ENCODE measurements around the gene DDX4. TPM values are rescaled to one million over a fixed set of nuclear protein-coding genes. Genes with fewer than 3 reads are reported as not detected.

DDX4 gene
- total and polyA plus RNA-seq, 9 of the 15 experiments (the other 6 are each of a cell fraction or from before 2014, with no cell fraction given) = not detected

DNA sequence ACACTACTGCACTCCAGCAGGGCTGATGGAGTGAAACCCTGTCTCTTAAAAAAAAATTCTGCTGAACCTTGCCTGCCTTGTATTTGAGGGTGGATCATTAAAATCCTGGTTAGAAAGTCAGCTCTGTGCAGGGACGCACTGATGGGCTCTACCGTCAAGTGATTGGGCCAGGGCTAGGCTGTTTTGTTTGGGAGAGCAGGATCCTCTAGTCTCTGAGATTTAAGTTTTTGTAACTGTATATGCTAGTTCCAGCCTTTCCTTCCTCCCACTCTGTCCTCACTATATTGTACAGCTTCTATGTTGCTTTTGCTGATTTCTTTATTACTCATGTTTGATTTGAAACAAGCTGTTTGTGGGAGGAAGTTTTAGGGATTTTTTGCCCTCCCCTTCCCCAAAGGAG is 11.5 kb downstream of the DDX4 start:
- H3K9ac ChIP-seq (ENCODE audit: insufficient read depth in 1 of 2, low read depth in 2 of 2, low read length in 2 of 2) = no peak overlapping the region
- DNase-seq (ENCODE audit: extremely low read depth in 1 of 4, low spot score in 3 of 4) (no peak), ATAC-seq (no peak), FAIRE-seq (no peak)
- H3K4me2 ChIP-seq (ENCODE audit: insufficient read depth, low read length) = no peak overlapping the region
- intact Hi-C loops (cut with micrococcal nuclease) = no loop called here
- H3K4me3 ChIP-seq = no peak overlapping the region
- no peaks in the 10 kb centered on the region for H3K9me1 ChIP-seq (ENCODE audit: control insufficient read depth, insufficient read depth, low read length)
- no peaks in the 10 kb centered on the region for H3K79me2 ChIP-seq (ENCODE audit: control insufficient read depth, insufficient read depth, low read length)
- no peaks in the 10 kb centered on the region for H3K36me3 ChIP-seq (ENCODE audit: control insufficient read depth, insufficient read depth, low read length)
- in situ Hi-C loops (cut with MboI) = no loop called here
- H3K4me1 ChIP-seq (replicated peaks in 1 of 2; ENCODE audit: control insufficient read depth in 2 of 2, insufficient read depth in 2 of 2, low read length in 2 of 2) = no peaks in the 10 kb centered on the region
- 0% methylated on average over 2 of the region's 2 CpGs for WGBS (ENCODE audit: insufficient coverage, low coverage, missing lambda C conversion rate)
- no peaks in the 10 kb centered on the region for H3K9me3 ChIP-seq (replicated peaks; ENCODE audit: control insufficient read depth, insufficient read depth, low read depth, low read length)
- BruUV-seq (replicated peaks) = no TSS peak
- H3K27me3 ChIP-seq (ENCODE audit: control insufficient read depth in 2 of 2, insufficient read depth in 2 of 2, low read length in 2 of 2) = peaks cover 0 to 4% of the 10 kb centered on the region in 2 experiments; a peak in 2 of 5 replicates
- no peak overlapping the region for H3K27ac ChIP-seq (ENCODE audit: extremely low read depth, low read depth, low read length)
- ChIA-PET POLR2A (no interaction called here), CTCF (ENCODE audit: low intra/inter-chr PET ratio) (no interaction called here)
- no peak for TF ChIP-seq EHMT2 (IDR thresholded peaks at IDR 0.05)
- TF ChIP-seq CEBPB (tag; IDR thresholded peaks at IDR 0.05) = no peak
- TF ChIP-seq ZNF507 (tag; conservative IDR thresholded peaks at IDR 0.05) = no peak
- TF ChIP-seq THRAP3 (IDR thresholded peaks at IDR 0.05; ENCODE audit: borderline replicate concordance) = no peak
- TF ChIP-seq, protein P1, sequence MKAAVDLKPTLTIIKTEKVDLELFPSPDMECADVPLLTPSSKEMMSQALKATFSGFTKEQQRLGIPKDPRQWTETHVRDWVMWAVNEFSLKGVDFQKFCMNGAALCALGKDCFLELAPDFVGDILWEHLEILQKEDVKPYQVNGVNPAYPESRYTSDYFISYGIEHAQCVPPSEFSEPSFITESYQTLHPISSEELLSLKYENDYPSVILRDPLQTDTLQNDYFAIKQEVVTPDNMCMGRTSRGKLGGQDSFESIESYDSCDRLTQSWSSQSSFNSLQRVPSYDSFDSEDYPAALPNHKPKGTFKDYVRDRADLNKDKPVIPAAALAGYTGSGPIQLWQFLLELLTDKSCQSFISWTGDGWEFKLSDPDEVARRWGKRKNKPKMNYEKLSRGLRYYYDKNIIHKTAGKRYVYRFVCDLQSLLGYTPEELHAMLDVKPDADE (conservative IDR thresholded peaks at IDR 0.05; ENCODE audit: control insufficient read depth, low read depth, low read length) = no peak
- TF ChIP-seq, protein P2, sequence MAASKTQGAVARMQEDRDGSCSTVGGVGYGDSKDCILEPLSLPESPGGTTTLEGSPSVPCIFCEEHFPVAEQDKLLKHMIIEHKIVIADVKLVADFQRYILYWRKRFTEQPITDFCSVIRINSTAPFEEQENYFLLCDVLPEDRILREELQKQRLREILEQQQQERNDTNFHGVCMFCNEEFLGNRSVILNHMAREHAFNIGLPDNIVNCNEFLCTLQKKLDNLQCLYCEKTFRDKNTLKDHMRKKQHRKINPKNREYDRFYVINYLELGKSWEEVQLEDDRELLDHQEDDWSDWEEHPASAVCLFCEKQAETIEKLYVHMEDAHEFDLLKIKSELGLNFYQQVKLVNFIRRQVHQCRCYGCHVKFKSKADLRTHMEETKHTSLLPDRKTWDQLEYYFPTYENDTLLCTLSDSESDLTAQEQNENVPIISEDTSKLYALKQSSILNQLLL (CRISPR knock-in tag; IDR thresholded peaks at IDR 0.05; ENCODE audit: borderline replicate concordance) = no peak
- no peak overlapping the region for H2AFZ ChIP-seq (ENCODE audit: low read depth, low read length)
- H4K20me1 ChIP-seq (replicated peaks; ENCODE audit: control insufficient read depth, insufficient read depth, low read length) = no peaks in the 10 kb centered on the region
